OCI-LY7 (cell line): ENCODE measurements around the gene KIF4B. TPM values are rescaled to one million over a fixed set of nuclear protein-coding genes. Genes with fewer than 3 reads are reported as not detected.
A peak's percentile ranks its signal among the peaks of the same experiment; 100 is the strongest.

ENCODE experiments used
- BruUV-seq: library from RNA; stranded (reverse); fragments of 400-500 nt; replicated peaks from 2 replicates; lab custom pipeline; 2021; lab: Mats Ljungman, UMichigan
- CTCF ChIA-PET: fragments of 300-600 bp; sonication (Branson Sonifier 250); formaldehyde crosslinking; loops from one replicate; lab custom pipeline; 2022; ENCODE audit warnings: antibody characterized with exemption; ENCODE audit not compliant: unreplicated experiment; lab: Charles Lee
- POLR2A ChIA-PET: fragments of 300-600 bp; sonication (Branson Sonifier 250); formaldehyde crosslinking; loops from one replicate; lab custom pipeline; 2022; ENCODE audit warnings: antibody characterized with exemption; lab: Charles Lee
- DNase-seq: peaks from one replicate; pipeline ENCODE4 v3.0.0-alpha.2; 2015; ENCODE audit warnings: low spot score
- H2AFZ ChIP-seq: fragments of 200-600 bp; sonication (generic), shearing (Covaris generic); 2 replicates; pipeline ENCODE4 v1.6.1; 2014; ENCODE audit warnings: mild to moderate bottlenecking, antibody characterized with exemption, low read length, moderate library complexity
- H3K27ac ChIP-seq: fragments of 200-600 bp; sonication (generic); 2 replicates; pipeline ENCODE4 v1.5.1; 2014; ENCODE audit warnings: mixed run types, low read depth, mild to moderate bottlenecking, moderate library complexity, low read length, inconsistent platforms; ENCODE audit not compliant: poor library complexity, severe bottlenecking
- H3K36me3 ChIP-seq: fragments of 200-600 bp; sonication (generic); 2 replicates; pipeline ENCODE4 v1.6.1; 2014; ENCODE audit warnings: mild to moderate bottlenecking, antibody characterized with exemption, low read length, moderate library complexity, mixed read lengths; ENCODE audit not compliant: insufficient read depth
- H3K4me1 ChIP-seq: fragments of 200-600 bp; sonication (generic); 2 replicates; pipeline ENCODE4 v1.5.1; 2014; ENCODE audit warnings: mild to moderate bottlenecking, low read length; ENCODE audit not compliant: insufficient read depth, poor library complexity, severe bottlenecking
- H3K4me2 ChIP-seq: fragments of 200-600 bp; sonication (generic); 2 replicates; pipeline ENCODE4 v1.6.1; 2014; ENCODE audit warnings: mild to moderate bottlenecking, low read length
- H3K4me3 ChIP-seq: fragments of 200-600 bp; sonication (generic); 2 replicates; pipeline ENCODE4 v1.5.1; 2014; ENCODE audit warnings: mild to moderate bottlenecking, low read depth, low read length; ENCODE audit not compliant: poor library complexity, severe bottlenecking
- H3K79me2 ChIP-seq: fragments of 200-600 bp; sonication (generic); 2 replicates; pipeline ENCODE4 v1.6.1; 2016; ENCODE audit warnings: low read depth, mild to moderate bottlenecking, low read length, moderate library complexity, mixed read lengths; ENCODE audit not compliant: insufficient read depth
- H3K9me2 ChIP-seq: fragments of 200-600 bp; sonication (generic); 2 replicates; pipeline ENCODE4 v1.6.1; 2016; ENCODE audit warnings: mild to moderate bottlenecking, low read length, mixed read lengths; ENCODE audit not compliant: insufficient read depth
- H3K9me3 ChIP-seq: fragments of 200-600 bp; sonication (generic); 2 replicates; pipeline ENCODE4 v1.6.1; 2014; ENCODE audit warnings: mild to moderate bottlenecking, mixed run types, low read length, mixed read lengths
- H4K20me1 ChIP-seq: fragments of 200-600 bp; sonication (generic); 2 replicates; pipeline ENCODE4 v1.6.1; 2014; ENCODE audit warnings: mild to moderate bottlenecking, antibody characterized with exemption, low read length, moderate library complexity, mixed read lengths; ENCODE audit not compliant: insufficient read depth
- CTCF ChIP-seq: fragments of 200-600 bp; sonication (generic); conservative IDR thresholded peaks from 2 replicates; pipeline ENCODE4 v1.5.1; 2014; ENCODE audit warnings: mild to moderate bottlenecking, antibody characterized with exemption, low read length, moderate library complexity, mixed read lengths
- EZH2phosphoT487 ChIP-seq: fragments of 200-600 bp; sonication (generic); IDR thresholded peaks from 2 replicates; pipeline ENCODE4 v1.6.1; 2018; ENCODE audit warnings: low read depth, borderline replicate concordance, mild to moderate bottlenecking, mixed run types, antibody characterized with exemption, low read length, moderate library complexity, mixed read lengths
- intact Hi-C: fragments of 100-400 bp; cut with micrococcal nuclease; formaldehyde crosslinking; loops from one replicate; pipeline ENCODE4 v1.10.0; 2022; ENCODE audit not compliant: unreplicated experiment
- total RNA-seq, 2 experiments: library from RNA; depleted of rRNA in 1 of 2; stranded (reverse); fragments of >200 nt in 1 of 2; shearing (Covaris generic) in 1 of 2; gene quantifications; 2 replicates each; pipeline ENCODE4 v1.2.3, GENCODE V29; 2014 to 2022

Gene KIF4B
- total RNA-seq, 2 experiments from 2014 or later = not detected

GRCh38 chr5:154995679-154996078, 17.9 kb upstream of the KIF4B start:
- no peaks in the 10 kb centered on the region for H4K20me1 ChIP-seq

GRCh38 chr5:154997746-154998145, 15.8 kb upstream of the KIF4B start:
- TF ChIP-seq CTCF = no peak
- no peak for TF ChIP-seq EZH2phosphoT487
- Histone ChIP-seq H3K36me3 (no peaks in the 10 kb centered on the region), H3K4me3 (no peak overlapping the region), H3K27ac (no peak overlapping the region), H4K20me1 (no peaks in the 10 kb centered on the region), H3K9me2 (no peaks in the 10 kb centered on the region), H3K4me1 (no peaks in the 10 kb centered on the region), H3K9me3 (no peaks in the 10 kb centered on the region), H2AFZ (no peak overlapping the region), H3K79me2 (no peaks in the 10 kb centered on the region), H3K4me2 (no peak overlapping the region)
- intact Hi-C loops = no loop called here
- ChIA-PET CTCF (interaction anchor here (1.0 kb wide), 1 partner anchor 25 kb away, joined by 3 read pairs; no protein-coding TSS in a partner anchor), POLR2A (no interaction called here)
- BruUV-seq = no TSS peak
- no peak for DNase-seq

More at GRCh38 chr5:154995679-154996078, 17.9 kb upstream of the KIF4B start:
- Histone ChIP-seq H2AFZ (no peak overlapping the region), H3K9me2 (no peaks in the 10 kb centered on the region), H3K79me2 (no peaks in the 10 kb centered on the region), H3K4me2 (no peak overlapping the region), H3K4me3 (no peak overlapping the region), H3K4me1 (no peaks in the 10 kb centered on the region), H3K36me3 (no peaks in the 10 kb centered on the region), H3K9me3 (no peaks in the 10 kb centered on the region), H3K27ac (no peak overlapping the region)
- intact Hi-C loops = no loop called here
- ChIA-PET CTCF (no interaction called here), POLR2A (interaction anchor here (0.6 kb wide), 1 partner anchor 350 kb away, joined by 3 read pairs; no protein-coding TSS in a partner anchor)
- no TSS peak for BruUV-seq
- TF ChIP-seq EZH2phosphoT487 (no peak), CTCF (peak; percentile 69)
- peak; percentile 13 for DNase-seq

DNA sequence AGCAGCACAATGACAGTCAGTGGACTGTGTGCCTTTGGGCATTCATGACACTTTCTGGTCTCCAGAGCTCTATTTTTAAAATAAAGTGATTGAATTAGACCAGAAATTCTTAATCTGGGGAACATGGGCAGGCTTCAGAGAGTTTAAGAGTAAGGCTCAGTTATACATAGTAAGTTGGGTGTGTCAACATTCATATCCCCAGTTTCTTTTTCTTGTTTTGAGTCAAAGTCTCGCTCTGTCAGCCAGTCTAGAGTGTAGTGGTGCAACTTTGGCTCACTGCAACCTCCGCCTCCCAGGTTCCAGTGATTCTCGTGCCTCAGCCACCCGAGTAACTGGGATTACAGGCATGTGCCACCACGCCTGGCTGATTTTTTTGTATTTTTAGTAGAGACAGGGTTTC, 13.7 kb upstream of the KIF4B start:
- H3K36me3 ChIP-seq = no peaks in the 10 kb centered on the region
- H3K4me3 ChIP-seq = no peak overlapping the region
- no peaks in the 10 kb centered on the region for H3K79me2 ChIP-seq
- H4K20me1 ChIP-seq = no peaks in the 10 kb centered on the region
- no peaks in the 10 kb centered on the region for H3K9me3 ChIP-seq
- H3K9me2 ChIP-seq = no peaks in the 10 kb centered on the region
- DNase-seq = no peak
- no peak overlapping the region for H3K27ac ChIP-seq
- BruUV-seq = no TSS peak
- H3K4me2 ChIP-seq = no peak overlapping the region
- H2AFZ ChIP-seq = no peak overlapping the region
- intact Hi-C loops = no loop called here
- POLR2A ChIA-PET = interaction anchor here (0.6 kb wide), 1 partner anchor 297 kb away, joined by 3 read pairs; no protein-coding TSS in a partner anchor
- TF ChIP-seq CTCF (no peak), EZH2phosphoT487 (no peak)
- no peaks in the 10 kb centered on the region for H3K4me1 ChIP-seq
- CTCF ChIA-PET = no interaction called here
